HUES64 (cell line): Measurements from ENCODE around the gene OR13H1. TPM values are rescaled to one million over a fixed set of nuclear protein-coding genes. Genes with fewer than 3 reads are reported as not detected.
"Not testable (repeated sequence)": the region's sequence is repeated elsewhere in the genome, so short reads cannot be mapped to it uniquely, and the experiment has no call there.

ENCODE experiments used
- H3K27ac ChIP-seq: 2 replicates; pipeline ENCODE4 v1.7.0; 2013; ENCODE audit warnings: low read depth, low read length, inconsistent platforms
- H3K27me3 ChIP-seq: 2 replicates; pipeline ENCODE4 v1.6.1; 2013; ENCODE audit warnings: mild to moderate bottlenecking, low read length; ENCODE audit not compliant: insufficient read depth
- H3K36me3 ChIP-seq: 2 replicates; pipeline ENCODE4 v1.6.1; 2013; ENCODE audit warnings: mild to moderate bottlenecking, low read length; ENCODE audit not compliant: insufficient read depth
- H3K4me1 ChIP-seq: 2 replicates; pipeline ENCODE4 v1.6.1; 2013; ENCODE audit warnings: mild to moderate bottlenecking, low read length, moderate library complexity; ENCODE audit not compliant: insufficient read depth
- H3K4me3 ChIP-seq: 2 replicates; pipeline ENCODE4 v1.5.1; 2013; ENCODE audit warnings: mild to moderate bottlenecking, low read length, moderate library complexity
- H3K9ac ChIP-seq: 2 replicates; pipeline ENCODE4 v1.6.1; 2013; ENCODE audit warnings: mild to moderate bottlenecking, low read depth, low read length
- H3K9me3 ChIP-seq: 2 replicates; pipeline ENCODE4 v1.6.1; 2013; ENCODE audit warnings: low read depth, low read length; ENCODE audit not compliant: insufficient read depth
- WGBS: fragments of 150-250, 120-280 bp; methylation state at CpG from one replicate; pipeline ENCODE4 v1.1.7; 2013; ENCODE audit warnings: missing lambda C conversion rate; 5-methylcytosine and 5-hydroxymethylcytosine counted together
- polyA plus RNA-seq, 2 experiments: library from polyadenylated mRNA; stranded (reverse); fragments of 50-300 nt; gene quantifications; one replicate each; pipeline ENCODE4 v1.2.3, GENCODE V29; 2013

Gene OR13H1, protein sequence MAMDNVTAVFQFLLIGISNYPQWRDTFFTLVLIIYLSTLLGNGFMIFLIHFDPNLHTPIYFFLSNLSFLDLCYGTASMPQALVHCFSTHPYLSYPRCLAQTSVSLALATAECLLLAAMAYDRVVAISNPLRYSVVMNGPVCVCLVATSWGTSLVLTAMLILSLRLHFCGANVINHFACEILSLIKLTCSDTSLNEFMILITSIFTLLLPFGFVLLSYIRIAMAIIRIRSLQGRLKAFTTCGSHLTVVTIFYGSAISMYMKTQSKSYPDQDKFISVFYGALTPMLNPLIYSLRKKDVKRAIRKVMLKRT
- not detected for polyA plus RNA-seq (2013, experiment 1 of 2)
- polyA plus RNA-seq (2013, experiment 2 of 2) = not detected

DNA sequence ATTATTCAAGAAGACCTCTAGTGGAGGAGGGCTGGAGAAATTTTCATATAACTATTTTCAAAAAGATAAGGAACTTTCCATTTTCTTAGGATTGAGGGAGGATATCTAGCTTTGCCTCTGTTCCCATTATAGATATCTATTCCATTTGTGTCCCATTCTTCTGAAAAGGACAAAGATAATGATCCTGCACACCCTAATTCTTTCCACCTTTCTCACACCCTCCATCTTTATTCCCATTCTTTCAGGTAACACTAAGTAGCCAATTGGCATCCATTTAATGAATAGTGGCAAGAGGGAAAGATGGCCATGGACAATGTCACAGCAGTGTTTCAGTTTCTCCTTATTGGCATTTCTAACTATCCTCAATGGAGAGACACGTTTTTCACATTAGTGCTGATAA is at the start of gene OR13H1:
Gene OR13H1, plus strand, starts transcription at position 301 of the 400 bp plus-strand sequence. Its CDS starts 0 bp downstream, at position 301.
- Histone ChIP-seq H3K4me1 (no peaks in the 10 kb centered on the region), H3K27me3 (no peaks in the 10 kb centered on the region), H3K4me3 (no peak within 1 kb of the TSS), H3K9ac (no peak within 1 kb of the TSS), H3K36me3 (0 out of 2 replicates have a peak, but pooled peaks cover 2% of the 10 kb centered on the region), H3K9me3 (no peaks in the 10 kb centered on the region), H3K27ac (no peak within 1 kb of the TSS)
- WGBS = no CpG with 5 or more reads among the region's 1 CpG

DNA sequence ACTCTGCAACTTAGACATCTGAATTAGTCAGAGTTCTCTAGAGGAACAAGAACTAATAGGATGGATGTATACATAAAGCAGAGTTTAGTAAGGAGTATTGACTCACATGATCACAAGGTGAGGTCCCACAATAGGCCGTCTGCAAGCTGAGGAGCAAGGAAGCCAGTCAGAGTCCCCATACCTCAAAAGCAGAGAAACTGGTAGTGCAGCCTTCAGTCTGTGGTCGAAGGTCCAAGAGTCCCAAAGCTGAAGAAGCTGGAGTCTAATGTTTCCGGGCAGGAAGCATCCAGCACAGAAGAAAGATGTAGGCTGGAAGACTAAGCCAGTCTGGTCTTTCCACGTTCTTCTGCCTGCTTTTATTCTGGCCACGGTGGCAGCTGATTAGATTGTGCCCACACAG is 42.3 kb upstream of the OR13H1 start:
- H3K27me3 ChIP-seq, H3K9me3 ChIP-seq, H3K36me3 ChIP-seq, H3K9ac ChIP-seq, H3K27ac ChIP-seq, H3K4me1 ChIP-seq, H3K4me3 ChIP-seq: not testable (repeated sequence)
- 88% methylated on average over 5 of the region's 5 CpGs for WGBS

DNA sequence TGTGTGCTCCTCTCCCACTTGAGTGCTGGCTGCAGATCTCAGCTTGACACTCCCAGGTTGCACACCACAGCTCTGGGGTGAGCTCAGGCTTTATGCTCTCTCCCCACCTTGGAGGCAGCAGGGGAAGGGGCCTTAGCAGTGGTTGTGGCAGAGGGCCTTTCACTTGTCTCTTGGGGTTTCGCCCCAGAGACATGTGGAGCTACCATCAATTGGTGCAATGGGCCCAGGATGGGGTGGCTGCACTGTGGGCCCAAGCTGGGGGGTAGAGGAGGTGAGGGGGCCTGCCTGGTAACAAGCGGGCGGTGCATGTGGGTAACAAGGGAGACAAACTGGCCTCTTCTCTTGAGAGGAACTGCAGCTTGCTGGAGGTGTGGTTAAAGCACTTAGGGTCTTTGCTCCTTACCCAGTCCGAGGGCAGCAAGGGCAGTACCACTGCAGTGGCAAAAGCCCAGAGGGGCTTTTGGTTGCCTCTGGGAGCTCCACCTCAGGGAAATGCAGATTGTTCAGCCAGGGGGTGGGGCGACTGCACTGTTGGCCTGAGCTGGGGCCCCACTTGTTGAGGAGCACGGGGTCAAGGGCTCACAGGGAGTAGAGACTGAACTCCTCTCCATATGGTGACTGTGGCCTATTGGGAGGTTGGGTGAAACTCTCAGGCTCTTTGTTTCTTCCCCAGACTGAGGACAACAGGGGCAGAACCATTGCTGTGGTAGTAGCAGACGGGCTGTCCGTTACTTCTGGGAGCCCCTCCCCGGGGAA is 30.5 kb upstream of the OR13H1 start:
- Histone ChIP-seq H3K4me1 (no peaks in the 10 kb centered on the region), H3K9me3 (peaks cover 20% of the 10 kb centered on the region), H3K4me3 (no peak overlapping the region), H3K27me3 (no peaks in the 10 kb centered on the region), H3K36me3 (peaks cover 8% of the 10 kb centered on the region), H3K9ac (no peak overlapping the region), H3K27ac (no peak overlapping the region)
- WGBS = 91% methylated on average over 8 of the region's 9 CpGs

DNA sequence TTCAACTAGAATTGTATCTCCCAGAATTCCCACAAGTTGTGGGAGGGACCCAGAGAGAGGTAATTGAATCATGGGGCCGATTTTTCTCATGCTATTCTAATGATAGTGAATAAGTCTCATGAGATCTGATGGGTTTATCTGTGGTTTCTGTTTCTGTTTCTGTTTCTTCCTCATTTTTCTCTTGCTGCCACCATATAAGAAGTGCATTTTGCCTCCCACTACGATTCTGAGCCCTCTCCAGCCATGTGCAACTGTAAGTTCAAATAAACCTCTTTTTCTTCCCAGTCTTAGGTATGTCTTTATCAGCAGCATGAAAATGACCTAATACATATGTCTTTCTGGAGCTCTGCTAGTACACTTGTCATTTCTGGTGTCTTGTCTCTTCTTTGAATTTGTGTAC is 22.1 kb upstream of the OR13H1 start:
- H3K9ac ChIP-seq = no peak overlapping the region

DNA sequence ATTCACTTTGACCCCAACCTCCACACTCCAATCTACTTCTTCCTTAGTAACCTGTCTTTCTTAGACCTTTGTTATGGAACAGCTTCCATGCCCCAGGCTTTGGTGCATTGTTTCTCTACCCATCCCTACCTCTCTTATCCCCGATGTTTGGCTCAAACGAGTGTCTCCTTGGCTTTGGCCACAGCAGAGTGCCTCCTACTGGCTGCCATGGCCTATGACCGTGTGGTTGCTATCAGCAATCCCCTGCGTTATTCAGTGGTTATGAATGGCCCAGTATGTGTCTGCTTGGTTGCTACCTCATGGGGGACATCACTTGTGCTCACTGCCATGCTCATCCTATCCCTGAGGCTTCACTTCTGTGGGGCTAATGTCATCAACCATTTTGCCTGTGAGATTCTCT is 344 bp downstream of the OR13H1 start:
- no peak overlapping the region for H3K9ac ChIP-seq
- H3K9me3 ChIP-seq = no peaks in the 10 kb centered on the region
- H3K4me1 ChIP-seq = no peaks in the 10 kb centered on the region
- no peak overlapping the region for H3K27ac ChIP-seq
- 93% methylated on average over 4 of the region's 4 CpGs for WGBS
- H3K27me3 ChIP-seq = no peaks in the 10 kb centered on the region
- 0 out of 2 replicates have a peak, but pooled peaks cover 2% of the 10 kb centered on the region for H3K36me3 ChIP-seq
- no peak overlapping the region for H3K4me3 ChIP-seq

More for the DNA sequence above, 22.1 kb upstream of the OR13H1 start:
- Histone ChIP-seq H3K27me3 (no peaks in the 10 kb centered on the region), H3K36me3 (no peaks in the 10 kb centered on the region; the same call in 1 of the 2 replicates), H3K4me1 (no peaks in the 10 kb centered on the region), H3K4me3 (no peak overlapping the region), H3K27ac (no peak overlapping the region), H3K9me3 (peaks cover 22% of the 10 kb centered on the region)
- 85% methylated on average over 2 of the region's 2 CpGs for WGBS

DNA sequence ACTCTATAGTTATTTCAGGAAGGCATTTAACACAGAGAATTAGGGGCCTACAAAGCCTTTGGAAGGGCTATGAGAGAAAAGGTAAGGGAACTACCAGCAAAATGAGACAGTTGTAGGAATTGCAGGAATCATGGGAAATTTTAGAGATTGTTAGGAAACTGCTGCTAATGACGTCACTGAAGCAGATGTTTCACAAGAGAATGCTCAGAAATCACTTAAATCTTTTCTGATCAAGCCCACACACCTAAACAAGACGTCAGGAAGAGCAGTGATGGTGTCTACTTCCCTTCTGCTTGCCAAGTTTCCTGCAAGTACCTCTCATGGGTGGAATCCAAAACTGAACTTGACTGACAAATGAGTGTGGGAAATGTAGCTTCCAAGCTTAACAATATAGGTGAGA is 5.1 kb downstream of the OR13H1 start:
- Histone ChIP-seq H3K27ac (no peak overlapping the region), H3K9me3 (no peaks in the 10 kb centered on the region), H3K9ac (no peak overlapping the region), H3K27me3 (no peaks in the 10 kb centered on the region), H3K36me3 (0 out of 2 replicates have a peak, but pooled peaks cover 2% of the 10 kb centered on the region), H3K4me3 (no peak overlapping the region), H3K4me1 (no peaks in the 10 kb centered on the region)
- 95% methylated on average over 2 of the region's 2 CpGs for WGBS

DNA sequence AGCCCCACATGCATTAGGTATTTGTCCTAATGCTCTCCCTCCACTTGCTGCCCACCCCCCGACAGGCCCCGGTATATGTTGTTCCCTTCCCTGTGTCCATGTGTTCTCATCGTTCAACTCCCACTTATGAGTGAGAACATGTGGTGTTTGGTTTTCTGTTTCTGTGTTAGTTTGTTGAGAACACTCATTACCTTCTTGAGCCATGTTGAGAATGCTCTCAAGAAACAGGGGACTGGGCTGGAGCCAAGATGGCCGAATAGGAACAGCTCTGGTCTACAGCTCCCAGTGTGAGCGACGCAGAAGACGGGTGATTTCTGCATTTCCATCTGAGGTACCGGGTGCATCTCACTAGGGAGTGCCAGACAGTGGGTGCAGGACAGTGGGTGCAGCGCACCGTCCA is 8.6 kb downstream of the OR13H1 start:
- H3K4me3 ChIP-seq, H3K9me3 ChIP-seq, H3K27ac ChIP-seq, H3K36me3 ChIP-seq, H3K27me3 ChIP-seq, H3K9ac ChIP-seq, H3K4me1 ChIP-seq: not testable (repeated sequence)
- 80% methylated on average over 9 of the region's 10 CpGs for WGBS

DNA sequence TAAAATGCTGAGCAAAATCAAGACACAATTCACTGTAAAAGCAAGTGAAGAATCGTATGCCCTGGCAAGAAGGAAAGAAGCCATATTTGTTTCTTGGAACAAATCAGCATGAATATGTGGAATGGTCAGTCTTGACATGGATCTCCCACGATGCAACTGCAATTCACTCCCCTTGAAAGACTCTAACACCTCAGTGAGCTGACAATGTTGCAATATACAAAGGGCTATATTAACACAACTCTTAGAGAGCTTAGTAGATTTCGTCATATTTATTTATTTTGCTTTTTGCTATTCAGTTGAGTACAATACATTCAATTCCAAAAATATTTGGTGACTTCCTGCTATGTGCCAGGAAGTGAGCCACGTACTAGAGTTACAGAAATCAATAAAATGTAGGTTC is 14.7 kb downstream of the OR13H1 start:
- no peak overlapping the region for H3K4me3 ChIP-seq
- H3K27me3 ChIP-seq = no peaks in the 10 kb centered on the region
- 75% methylated on average over 2 of the region's 4 CpGs for WGBS
- no peak overlapping the region for H3K27ac ChIP-seq
- H3K9me3 ChIP-seq = no peaks in the 10 kb centered on the region
- H3K9ac ChIP-seq = no peak overlapping the region
- H3K36me3 ChIP-seq = no peaks in the 10 kb centered on the region
- H3K4me1 ChIP-seq = no peaks in the 10 kb centered on the region

DNA sequence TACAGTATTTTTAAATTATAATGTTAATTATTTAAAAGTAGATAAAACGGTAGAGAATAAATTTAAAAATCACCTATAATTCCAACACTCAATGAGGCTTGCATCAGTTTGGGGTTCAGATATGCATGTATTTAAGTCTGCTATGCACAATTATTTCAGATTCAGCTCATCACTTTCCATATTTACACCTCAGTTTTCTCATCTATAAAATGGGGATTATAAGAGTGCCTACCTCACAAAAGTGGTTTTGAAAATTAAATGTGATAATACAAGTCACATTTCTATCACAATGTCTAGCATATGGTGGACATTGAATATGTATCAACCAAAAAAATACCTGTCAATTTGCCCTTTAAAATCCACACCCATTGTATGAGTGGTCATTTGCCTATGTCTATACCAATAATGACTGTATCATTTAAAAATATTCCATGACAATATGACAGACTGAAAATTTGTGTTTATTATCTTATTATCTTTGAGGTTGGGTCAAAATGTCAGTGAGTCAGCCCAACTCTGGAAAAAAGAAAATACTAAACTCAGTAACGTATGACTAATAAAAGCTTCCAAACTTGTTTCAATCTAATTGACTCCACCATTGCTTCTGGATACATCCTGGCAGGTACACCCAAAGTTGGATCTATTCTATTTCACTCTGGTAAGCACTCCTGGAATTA is 20.8 kb downstream of the OR13H1 start:
- Histone ChIP-seq H3K27ac (no peak overlapping the region), H3K4me3 (no peak overlapping the region), H3K4me1 (no peaks in the 10 kb centered on the region), H3K9ac (no peak overlapping the region), H3K9me3 (no peaks in the 10 kb centered on the region), H3K27me3 (no peaks in the 10 kb centered on the region), H3K36me3 (no peaks in the 10 kb centered on the region)
- 100% methylated on average over 1 of the region's 2 CpGs for WGBS

DNA sequence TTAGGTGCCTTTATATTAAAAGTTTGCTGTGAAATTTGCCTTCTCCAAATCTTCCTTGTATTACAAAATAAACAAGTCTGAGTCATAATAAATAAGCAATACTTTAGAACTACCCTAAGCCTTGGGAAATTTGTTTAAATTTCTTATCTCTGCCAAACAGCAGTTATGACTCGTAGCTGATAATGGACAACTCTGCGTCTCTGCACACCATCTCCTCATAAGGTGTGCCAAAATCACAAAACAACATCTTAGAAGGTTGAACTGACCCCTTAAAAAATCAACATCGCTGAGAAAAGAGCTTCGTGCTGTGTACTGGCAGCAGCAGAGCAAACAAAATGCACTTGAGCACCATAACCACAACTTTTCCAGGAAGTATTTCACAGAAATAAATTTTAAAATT is 22.0 kb downstream of the OR13H1 start:
- WGBS = 92% methylated on average over 4 of the region's 4 CpGs
- Histone ChIP-seq H3K27ac (no peak overlapping the region), H3K4me1 (no peaks in the 10 kb centered on the region)

DNA sequence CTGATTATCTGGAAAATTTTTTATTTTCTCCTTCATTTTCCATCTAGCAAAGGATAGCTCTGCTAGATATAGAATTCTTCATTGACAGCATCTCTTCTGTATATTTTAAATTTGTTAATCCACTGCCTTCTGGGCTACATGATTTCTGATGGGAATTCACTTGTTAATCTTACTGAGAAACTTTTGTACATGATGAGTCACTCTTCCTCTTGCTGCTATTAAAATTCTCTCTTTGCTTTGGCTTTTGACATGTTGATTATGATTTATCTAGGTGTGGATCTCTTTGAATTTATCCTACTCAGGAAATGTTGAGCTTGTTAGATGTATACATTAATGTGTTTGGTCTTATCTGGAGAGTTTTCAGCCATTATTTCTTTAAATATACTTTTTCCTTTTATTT is 27.5 kb downstream of the OR13H1 start:
- Histone ChIP-seq H3K9ac (no peak overlapping the region), H3K4me1 (peaks cover 14% of the 10 kb centered on the region; the same call in 1 of the 2 replicates), H3K27ac (no peak overlapping the region), H3K4me3 (no peak overlapping the region), H3K27me3 (no peaks in the 10 kb centered on the region), H3K36me3 (no peaks in the 10 kb centered on the region), H3K9me3 (0 out of 2 replicates have a peak, but pooled peaks cover 3% of the 10 kb centered on the region)

More for the DNA sequence above, 22.0 kb downstream of the OR13H1 start:
- Histone ChIP-seq H3K9me3 (0 out of 2 replicates have a peak, but pooled peaks cover 3% of the 10 kb centered on the region), H3K36me3 (no peaks in the 10 kb centered on the region), H3K27me3 (no peaks in the 10 kb centered on the region), H3K4me3 (no peak overlapping the region), H3K9ac (no peak overlapping the region)
